Lower leg skin (tissue), 4 donors: ENCODE results near the gene IMMP2L. TPM values are rescaled to one million over a fixed set of nuclear protein-coding genes. Genes with fewer than 3 reads are reported as not detected.

Source experiments
- DNase-seq, 2 donors: peaks; one replicate each; pipeline ENCODE4 v3.0.0-alpha.2; 2019; ENCODE audit warnings: low spot score in 2 of 2
- H3K4me3 ChIP-seq: fragments of 200-600 bp; sonication (generic); 2 replicates; pipeline ENCODE4 v1.5.1; 2017; ENCODE audit warnings: mild to moderate bottlenecking, low read depth; ENCODE audit not compliant: poor library complexity, severe bottlenecking
- CTCF ChIP-seq, 3 donors: fragments of 450-650 bp; IDR thresholded peaks; one replicate each; pipeline ENCODE4 v1.5.1; 2016; ENCODE audit warnings: antibody characterized with exemption in 3 of 3, mild to moderate bottlenecking in 3 of 3, moderate library complexity in 2 of 3
- POLR2A ChIP-seq, 2 donors: fragments of 450-650 bp; IDR thresholded peaks; one replicate each; pipeline ENCODE4 v1.6.1; 2016 to 2017; ENCODE audit warnings: antibody characterized with exemption in 2 of 2, mild to moderate bottlenecking in 1 of 2, moderate library complexity in 1 of 2
- WGBS, 2 donors: methylation state at CpG; one replicate each; pipeline ENCODE4 v1.1.5; 2018; 5-methylcytosine and 5-hydroxymethylcytosine counted together
- intact Hi-C: fragments of 100-400 bp; cut with DNase I; formaldehyde crosslinking; loops from one replicate; pipeline ENCODE4 v1.15.0; 2023; ENCODE audit warnings: low total_unique reads
- total RNA-seq, 4 donors: library from RNA; depleted of rRNA; stranded (reverse); fragments of >200 nt; gene quantifications; one replicate each; pipeline ENCODE4 v1.1.0, GENCODE V29; 2016

IMMP2L gene
- total RNA-seq, 4 donors from 2014 or later, result 13.6 to 16.8 (median 16.4) TPM

DNA sequence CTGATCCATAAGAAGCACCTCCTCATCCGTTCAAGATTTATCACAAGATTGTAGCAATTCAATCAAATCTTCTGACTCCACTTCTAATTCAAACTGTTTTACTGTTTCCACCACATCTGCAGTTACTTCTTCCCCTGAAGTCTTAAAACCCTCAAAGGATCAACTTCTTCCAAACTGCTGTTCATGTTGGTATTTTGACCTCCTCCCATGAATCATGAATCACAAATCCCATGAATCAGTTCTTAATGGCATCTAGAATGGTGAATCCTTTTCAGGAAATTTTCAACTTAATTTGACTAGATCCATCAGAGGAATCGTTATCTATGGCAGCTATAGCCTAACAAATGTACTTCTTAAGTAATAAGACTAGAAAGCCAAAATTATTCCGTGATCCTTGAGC lies 122.3 kb downstream of the IMMP2L start:
- 88 to 95% methylated on average over 3 of the region's 3 CpGs for WGBS, 2 donors
- intact Hi-C loops, result no loop called here
- TF ChIP-seq POLR2A (IDR thresholded peaks at IDR 0.05) (no peak), CTCF (IDR thresholded peaks at IDR 0.05) (no peak)
- H3K4me3 ChIP-seq, result no peak overlapping the region
- no peak for DNase-seq

GRCh38 chr7:111438369-111439289 lies 123.7 kb downstream of the IMMP2L start:
- 71% methylated on average over 3 of the region's 3 CpGs for WGBS, 2 donors
- H3K4me3 ChIP-seq, result no peak overlapping the region
- TF ChIP-seq CTCF (IDR thresholded peaks at IDR 0.05) (no peak), POLR2A (IDR thresholded peaks at IDR 0.05) (no peak)
- intact Hi-C loops, result no loop called here
- DNase-seq, result no peak

GRCh38 chr7:111437736-111438135 lies 124.6 kb downstream of the IMMP2L start:
- DNase-seq, result no peak
- intact Hi-C loops, result no loop called here
- 80 to 84% methylated on average over 2 of the region's 2 CpGs for WGBS, 2 donors
- TF ChIP-seq CTCF (IDR thresholded peaks at IDR 0.05) (no peak), POLR2A (IDR thresholded peaks at IDR 0.05) (no peak)
- H3K4me3 ChIP-seq, result no peak overlapping the region

DNA sequence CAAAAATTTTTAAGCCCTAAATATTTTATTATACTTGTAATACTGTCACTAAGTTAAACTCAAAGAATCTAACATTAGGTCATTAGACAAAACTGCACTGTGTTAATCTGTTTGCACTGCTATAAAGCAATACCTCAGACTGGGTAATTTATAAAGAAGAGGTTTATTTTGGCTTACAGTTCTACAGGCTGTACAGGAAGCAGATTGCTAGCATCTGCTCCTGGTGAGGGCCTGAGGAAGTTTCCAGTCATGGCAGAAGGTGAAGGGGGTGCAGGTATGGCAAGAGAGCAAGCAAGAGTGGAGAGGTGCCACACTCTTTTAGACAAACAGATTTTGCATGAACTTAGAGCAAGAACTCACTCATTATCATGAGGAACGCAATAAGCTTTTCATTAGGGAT lies 125.7 kb downstream of the IMMP2L start:
- DNase-seq, result no peak
- TF ChIP-seq POLR2A (IDR thresholded peaks at IDR 0.05), result no peak
- no peak for TF ChIP-seq CTCF (IDR thresholded peaks at IDR 0.05)
- intact Hi-C loops, result no loop called here
- WGBS, 2 donors, result 97 to 100% methylated on average over 1 of the region's 1 CpG
- H3K4me3 ChIP-seq, result no peak overlapping the region

DNA sequence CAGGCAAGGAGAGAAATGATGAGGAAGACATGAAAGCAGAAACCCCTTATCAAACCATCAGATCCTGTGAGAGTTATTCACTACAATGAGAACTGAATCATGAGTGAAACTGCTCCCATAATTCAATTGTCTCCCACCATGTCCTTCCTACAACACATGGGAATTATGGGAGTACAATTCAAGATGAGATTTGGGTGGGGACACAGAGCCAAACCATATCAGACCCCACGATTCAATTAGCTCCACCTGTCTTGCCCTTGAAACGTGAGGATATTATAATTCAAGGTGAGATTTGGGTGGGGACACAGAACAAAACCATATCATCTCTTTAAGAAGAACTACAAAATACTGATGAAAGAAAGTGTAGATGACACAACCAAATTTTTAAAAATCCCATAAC lies 128.9 kb downstream of the IMMP2L start:
- no peak for DNase-seq
- intact Hi-C loops, result no loop called here
- H3K4me3 ChIP-seq, result no peak overlapping the region
- 95 to 96% methylated on average over 2 of the region's 2 CpGs for WGBS, 2 donors
- TF ChIP-seq CTCF (IDR thresholded peaks at IDR 0.05) (no peak), POLR2A (IDR thresholded peaks at IDR 0.05) (no peak)
